Neutrophil (primary cell): ENCODE results near the gene PCDH10.

Source experiments
- H3K27ac ChIP-seq: fragments of 200-600 bp; sonication (generic); 2 replicates; pipeline ENCODE4 v1.5.1; 2016; ENCODE audit warnings: mild to moderate bottlenecking, moderate library complexity
- H3K27me3 ChIP-seq: fragments of 200-600 bp; sonication (generic); 2 replicates; pipeline ENCODE4 v1.6.0; 2016; ENCODE audit warnings: mild to moderate bottlenecking
- H3K36me3 ChIP-seq: fragments of 200-600 bp; sonication (generic); 2 replicates; pipeline ENCODE4 v1.5.1; 2017
- H3K4me1 ChIP-seq, 2 experiments: fragments of 200-600 bp in 1 of 2; sonication (generic) in 1 of 2; 1 replicate in 1 of 2; 2 replicates in 1 of 2; pipeline versions ENCODE4 v1.5.1 to v1.6.1; 2013 to 2016; ENCODE audit warnings: low read depth in 1 of 2, low read length in 1 of 2, mild to moderate bottlenecking in 1 of 2, moderate library complexity in 1 of 2; ENCODE audit not compliant: control insufficient read depth in 1 of 2, insufficient read depth in 1 of 2
- H3K4me3 ChIP-seq, 2 experiments: fragments of 200-600 bp in 1 of 2; sonication (generic) in 1 of 2; 1 replicate in 1 of 2; 2 replicates in 1 of 2; pipeline ENCODE4 v1.5.1; 2013 to 2016; ENCODE audit warnings: low read depth in 1 of 2, low read length in 1 of 2, mild to moderate bottlenecking in 1 of 2, moderate library complexity in 1 of 2
- H3K9me3 ChIP-seq: fragments of 200-600 bp; sonication (generic); 2 replicates; pipeline ENCODE4 v1.5.1; 2016
- CTCF ChIP-seq: fragments of 200-600 bp; sonication (generic); IDR thresholded peaks from 2 replicates; pipeline ENCODE4 v1.5.1; 2016; ENCODE audit warnings: antibody characterized with exemption

The PCDH10 gene

GRCh38 chr4:133148690-133149363 is at the start of gene PCDH10:
Gene PCDH10, plus strand, starts transcription at chr4:133149294. Its CDS starts 847 bp downstream, at chr4:133150141.
- no peaks in the 10 kb centered on the region for H3K36me3 ChIP-seq
- H3K4me3 ChIP-seq: peak within 1 kb of the TSS in 1 of 2 experiments; percentile 12
- peaks cover 100% of the 10 kb centered on the region for H3K27me3 ChIP-seq
- TF ChIP-seq CTCF: no peak
- peaks cover 0 to 5% of the 10 kb centered on the region in 2 experiments for H3K4me1 ChIP-seq
- H3K27ac ChIP-seq: no peak within 1 kb of the TSS
- no peaks in the 10 kb centered on the region for H3K9me3 ChIP-seq

- H3K36me3 ChIP-seq: no peaks in the 10 kb centered on the region
- no peak overlapping the region for H3K27ac ChIP-seq
- no peak overlapping the region for H3K4me3 ChIP-seq
- no peaks in the 10 kb centered on the region for H3K9me3 ChIP-seq
- no peaks in the 10 kb centered on the region for H3K4me1 ChIP-seq
- H3K27me3 ChIP-seq: no peaks in the 10 kb centered on the region
- TF ChIP-seq CTCF: no peak
These were observed 47.1 kb upstream of the PCDH10 start for GRCh38 chr4:133102043-133102442.

- Histone ChIP-seq H3K4me1 (no peaks in the 10 kb centered on the region), H3K36me3 (no peaks in the 10 kb centered on the region), H3K4me3 (no peak overlapping the region), H3K9me3 (no peaks in the 10 kb centered on the region), H3K27ac (no peak overlapping the region), H3K27me3 (no peaks in the 10 kb centered on the region)
- no peak for TF ChIP-seq CTCF
These were observed 46.3 kb upstream of the PCDH10 start for GRCh38 chr4:133102612-133103409.

- Histone ChIP-seq H3K4me3 (no peak overlapping the region), H3K36me3 (no peaks in the 10 kb centered on the region), H3K27me3 (no peaks in the 10 kb centered on the region), H3K27ac (no peak overlapping the region), H3K4me1 (no peaks in the 10 kb centered on the region), H3K9me3 (no peaks in the 10 kb centered on the region)
- no peak for TF ChIP-seq CTCF
These were observed 36.5 kb upstream of the PCDH10 start for GRCh38 chr4:133112641-133113040.

- Histone ChIP-seq H3K9me3 (no peaks in the 10 kb centered on the region), H3K27me3 (no peaks in the 10 kb centered on the region), H3K36me3 (no peaks in the 10 kb centered on the region), H3K4me3 (no peak overlapping the region), H3K27ac (no peak overlapping the region), H3K4me1 (no peaks in the 10 kb centered on the region)
- TF ChIP-seq CTCF: no peak
These were observed 24.3 kb upstream of the PCDH10 start for GRCh38 chr4:133124746-133125145.
